ENCODE measurements around the gene HPSE. TPM values are rescaled to one million over a fixed set of nuclear protein-coding genes. Genes with fewer than 3 reads are reported as not detected.

HPSE gene
- 10 to 100 TPM; 12.8 to 15.3 TPM for total RNA-seq

GRCh38 chr4:83334425-83335241 lies at the start of gene HPSE:
Gene HPSE, minus strand, starts transcription at chr4:83334848. Its CDS starts 66 bp downstream, at chr4:83334782.
- ATAC-seq (replicated peaks in 1 of 2) (peak; percentile 89 to 92), DNase-seq (peak; percentile 74 to 75)
- Mint-ChIP-seq H3K27me3 (ENCODE audit: low read depth) (peaks cover 24% of the 10 kb centered on the region), H3K4me1 (ENCODE audit: low read depth) (peaks cover 29% of the 10 kb centered on the region), H3K36me3 (ENCODE audit: insufficient read depth in 2 of 2) (peaks cover 1 to 3% of the 10 kb centered on the region in 2 donors), H3K27ac (peak within 1 kb of the TSS; percentile 92), H3K4me3 (peak within 1 kb of the TSS; percentile 91 to 97), H3K9me3 (peaks cover 0 to 1% of the 10 kb centered on the region in 2 donors)

GRCh38 chr4:83382850-83383249 lies 48.2 kb upstream of the HPSE start:
- H3K27me3 Mint-ChIP-seq (ENCODE audit: low read depth): no peaks in the 10 kb centered on the region
- no peak for ATAC-seq (replicated peaks in 1 of 2)
- peaks cover 8 to 14% of the 10 kb centered on the region in 2 donors for H3K36me3 Mint-ChIP-seq (ENCODE audit: insufficient read depth in 2 of 2)
- H3K27ac Mint-ChIP-seq: no peak overlapping the region
- peaks cover 6% of the 10 kb centered on the region for H3K4me1 Mint-ChIP-seq (ENCODE audit: low read depth)
- H3K4me3 Mint-ChIP-seq: no peak overlapping the region
- peaks cover 11 to 12% of the 10 kb centered on the region in 2 donors for H3K9me3 Mint-ChIP-seq
- DNase-seq: peak; percentile 10 to 13

DNA sequence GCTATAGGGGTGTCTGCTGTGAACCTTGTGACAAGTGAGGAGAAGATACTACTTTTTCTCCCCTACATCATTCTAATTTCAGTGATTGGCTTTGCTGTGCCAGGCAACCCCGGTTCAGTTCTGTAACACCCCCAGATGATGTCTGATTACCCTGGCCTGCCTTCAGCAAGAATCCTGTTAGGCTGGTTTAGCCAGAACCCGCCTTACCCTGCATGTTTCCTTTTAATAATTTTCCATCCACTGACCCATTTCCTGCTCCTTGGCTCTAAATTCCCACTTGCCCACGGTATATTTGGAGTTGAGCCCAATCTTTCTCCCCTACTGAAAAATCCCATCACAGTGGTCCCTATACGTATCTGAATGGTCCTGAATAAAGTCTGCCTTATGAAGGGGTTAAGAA lies 46.5 kb upstream of the HPSE start:
- Mint-ChIP-seq H3K9me3 (peaks cover 13 to 17% of the 10 kb centered on the region in 2 donors), H3K4me3 (no peak overlapping the region), H3K27ac (no peak overlapping the region), H3K4me1 (ENCODE audit: low read depth) (peaks cover 6% of the 10 kb centered on the region), H3K36me3 (ENCODE audit: insufficient read depth in 2 of 2) (peaks cover 13 to 20% of the 10 kb centered on the region in 2 donors), H3K27me3 (ENCODE audit: low read depth) (no peaks in the 10 kb centered on the region)
- no peak for ATAC-seq (replicated peaks in 1 of 2)
- no peak for DNase-seq

DNA sequence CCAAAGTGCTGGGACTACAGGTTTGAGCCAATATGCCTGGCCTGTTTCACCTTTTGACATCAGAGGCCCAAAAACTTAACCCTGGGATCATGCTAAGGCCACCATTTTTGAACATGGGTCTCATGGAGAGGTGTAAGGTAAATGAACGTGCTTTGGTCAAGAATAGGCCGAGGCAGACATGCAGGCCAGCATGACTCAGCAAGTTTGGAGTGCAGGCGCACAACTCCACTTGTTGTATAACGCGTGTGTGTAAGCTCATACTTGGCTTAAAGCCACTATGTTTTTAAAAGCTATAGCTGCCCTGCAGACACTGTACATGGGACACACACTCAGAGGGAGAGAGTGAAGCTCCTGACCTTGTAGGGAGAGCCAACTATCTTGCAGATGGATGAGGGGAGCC lies 43.8 kb upstream of the HPSE start:
- H3K27ac Mint-ChIP-seq: no peak overlapping the region
- ATAC-seq (replicated peaks in 1 of 2) (no peak), DNase-seq (peak; percentile 13 to 18)
- no peak overlapping the region for H3K4me3 Mint-ChIP-seq
- H3K36me3 Mint-ChIP-seq (ENCODE audit: insufficient read depth in 2 of 2): peaks cover 17 to 21% of the 10 kb centered on the region in 2 donors
- H3K9me3 Mint-ChIP-seq: peaks cover 9 to 18% of the 10 kb centered on the region in 2 donors
- H3K4me1 Mint-ChIP-seq (ENCODE audit: low read depth): peaks cover 6% of the 10 kb centered on the region
- peaks cover 11% of the 10 kb centered on the region for H3K27me3 Mint-ChIP-seq (ENCODE audit: low read depth)

- DNase-seq: no peak
- Mint-ChIP-seq H3K9me3 (peaks cover 7 to 9% of the 10 kb centered on the region in 2 donors), H3K27ac (no peak overlapping the region), H3K4me1 (ENCODE audit: low read depth) (peaks cover 8% of the 10 kb centered on the region), H3K36me3 (ENCODE audit: insufficient read depth in 2 of 2) (peaks cover 9 to 10% of the 10 kb centered on the region in 2 donors), H3K4me3 (no peak overlapping the region), H3K27me3 (ENCODE audit: low read depth) (peaks cover 16% of the 10 kb centered on the region)
- no peak for ATAC-seq (replicated peaks in 1 of 2)
Measured at GRCh38 chr4:83372931-83373330, 38.3 kb upstream of the HPSE start.

DNA sequence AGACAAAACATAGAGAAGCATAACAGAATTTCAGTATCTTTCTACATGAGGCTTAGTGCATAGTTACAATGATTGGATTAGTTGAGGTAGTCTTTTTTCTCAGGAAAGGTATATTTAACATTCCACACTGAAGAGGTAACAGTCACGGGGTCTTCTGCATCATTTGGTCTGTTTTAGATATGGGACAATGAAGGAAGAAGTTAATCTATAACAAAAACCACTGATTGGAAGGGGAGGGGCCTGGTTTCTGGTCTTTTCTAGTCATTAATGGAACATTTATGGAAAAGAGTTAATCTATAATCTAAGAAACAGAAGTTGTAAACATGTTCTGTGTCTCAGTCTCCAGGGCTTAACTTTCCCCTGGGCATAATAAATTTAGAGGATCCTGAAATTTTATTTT lies 37.3 kb upstream of the HPSE start:
- Mint-ChIP-seq H3K27me3 (ENCODE audit: low read depth) (peaks cover 22% of the 10 kb centered on the region), H3K36me3 (ENCODE audit: insufficient read depth in 2 of 2) (peaks cover 3 to 6% of the 10 kb centered on the region in 2 donors), H3K4me1 (ENCODE audit: low read depth) (peaks cover 8% of the 10 kb centered on the region), H3K4me3 (no peak overlapping the region), H3K9me3 (peaks cover 4 to 7% of the 10 kb centered on the region in 2 donors), H3K27ac (no peak overlapping the region)
- no peak for DNase-seq
- no peak for ATAC-seq (replicated peaks in 1 of 2)

DNA sequence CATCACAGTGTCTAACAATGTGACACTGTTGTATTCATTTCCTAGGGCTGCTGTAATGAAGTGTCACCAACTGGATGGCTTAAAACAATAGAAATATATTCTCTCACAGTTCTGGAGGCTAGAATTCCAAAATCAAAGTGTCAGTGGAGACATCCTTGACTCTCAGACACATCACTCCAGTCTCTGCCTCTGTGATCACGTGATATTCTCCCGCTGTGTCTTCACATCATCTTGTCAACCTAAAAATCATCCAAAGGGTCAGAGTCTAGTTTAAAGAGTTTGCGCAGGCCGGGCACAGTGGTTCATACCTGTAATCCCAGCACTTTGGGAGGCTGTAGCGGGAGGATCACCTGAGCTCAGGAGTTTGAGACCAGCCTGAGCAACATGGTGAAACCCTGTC lies 36.6 kb upstream of the HPSE start:
- H3K27ac Mint-ChIP-seq: no peak overlapping the region
- peaks cover 2 to 4% of the 10 kb centered on the region in 2 donors for H3K36me3 Mint-ChIP-seq (ENCODE audit: insufficient read depth in 2 of 2)
- peaks cover 27% of the 10 kb centered on the region for H3K27me3 Mint-ChIP-seq (ENCODE audit: low read depth)
- H3K4me1 Mint-ChIP-seq (ENCODE audit: low read depth): peaks cover 13% of the 10 kb centered on the region
- ATAC-seq (replicated peaks in 1 of 2) (no peak), DNase-seq (no peak)
- H3K4me3 Mint-ChIP-seq: no peak overlapping the region
- peaks cover 3 to 5% of the 10 kb centered on the region in 2 donors for H3K9me3 Mint-ChIP-seq

DNA sequence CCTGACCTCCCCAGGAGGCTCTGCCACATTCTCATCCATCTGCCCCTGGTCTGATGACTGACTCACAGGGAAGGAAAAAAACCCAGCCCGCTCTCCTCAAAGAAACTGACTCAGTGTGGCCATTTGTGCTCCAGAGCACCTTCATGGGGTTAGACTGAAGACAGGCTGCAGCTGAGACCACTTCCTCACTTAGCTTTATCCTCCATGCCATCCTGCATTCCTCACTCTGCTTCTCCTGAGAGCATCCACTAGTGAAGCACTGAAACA lies 35.9 kb upstream of the HPSE start:
- Mint-ChIP-seq H3K4me1 (ENCODE audit: low read depth) (peaks cover 13% of the 10 kb centered on the region), H3K27ac (no peak overlapping the region), H3K36me3 (ENCODE audit: insufficient read depth in 2 of 2) (no peaks in the 10 kb centered on the region), H3K27me3 (ENCODE audit: low read depth) (peaks cover 28% of the 10 kb centered on the region), H3K9me3 (no peaks in the 10 kb centered on the region), H3K4me3 (no peak overlapping the region)
- DNase-seq (no peak), ATAC-seq (replicated peaks in 1 of 2) (peak in 1 of 2 donors; percentile 26)

- Mint-ChIP-seq H3K4me1 (ENCODE audit: low read depth) (peaks cover 13% of the 10 kb centered on the region), H3K4me3 (no peak overlapping the region), H3K27ac (no peak overlapping the region)
Measured at GRCh38 chr4:83369831-83370639, 35.4 kb upstream of the HPSE start.

DNA sequence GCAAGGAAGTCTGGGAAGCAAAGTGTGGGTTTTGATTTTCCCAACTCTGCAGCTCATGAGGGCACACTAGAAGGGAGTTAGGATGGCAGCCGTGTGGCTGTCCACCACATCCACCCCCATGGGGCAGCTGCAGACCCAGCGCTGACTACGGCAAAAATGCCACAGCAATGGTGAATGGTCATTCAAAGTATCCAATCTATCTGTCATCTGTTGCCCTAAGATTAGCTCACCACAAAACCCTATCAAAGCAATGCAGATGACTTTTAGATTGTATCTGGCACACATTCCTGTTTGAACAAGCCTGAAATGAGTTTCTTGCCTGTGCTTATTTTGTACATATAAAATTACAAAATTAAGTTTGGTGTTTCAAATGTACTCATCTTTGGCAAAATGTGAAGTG lies 29.7 kb upstream of the HPSE start:
- no peak for DNase-seq
- Mint-ChIP-seq H3K36me3 (ENCODE audit: insufficient read depth in 2 of 2) (no peaks in the 10 kb centered on the region), H3K9me3 (no peaks in the 10 kb centered on the region), H3K27me3 (ENCODE audit: low read depth) (peaks cover 19% of the 10 kb centered on the region), H3K27ac (no peak overlapping the region), H3K4me1 (ENCODE audit: low read depth) (peaks cover 6% of the 10 kb centered on the region), H3K4me3 (no peak overlapping the region)
- no peak for ATAC-seq (replicated peaks in 1 of 2)

More at GRCh38 chr4:83369831-83370639, 35.4 kb upstream of the HPSE start:
- DNase-seq (no peak), ATAC-seq (replicated peaks in 1 of 2) (peak in 1 of 2 donors; percentile 25)
- no peaks in the 10 kb centered on the region for H3K36me3 Mint-ChIP-seq (ENCODE audit: insufficient read depth in 2 of 2)
- peaks cover 28% of the 10 kb centered on the region for H3K27me3 Mint-ChIP-seq (ENCODE audit: low read depth)
- no peaks in the 10 kb centered on the region for H3K9me3 Mint-ChIP-seq

DNA sequence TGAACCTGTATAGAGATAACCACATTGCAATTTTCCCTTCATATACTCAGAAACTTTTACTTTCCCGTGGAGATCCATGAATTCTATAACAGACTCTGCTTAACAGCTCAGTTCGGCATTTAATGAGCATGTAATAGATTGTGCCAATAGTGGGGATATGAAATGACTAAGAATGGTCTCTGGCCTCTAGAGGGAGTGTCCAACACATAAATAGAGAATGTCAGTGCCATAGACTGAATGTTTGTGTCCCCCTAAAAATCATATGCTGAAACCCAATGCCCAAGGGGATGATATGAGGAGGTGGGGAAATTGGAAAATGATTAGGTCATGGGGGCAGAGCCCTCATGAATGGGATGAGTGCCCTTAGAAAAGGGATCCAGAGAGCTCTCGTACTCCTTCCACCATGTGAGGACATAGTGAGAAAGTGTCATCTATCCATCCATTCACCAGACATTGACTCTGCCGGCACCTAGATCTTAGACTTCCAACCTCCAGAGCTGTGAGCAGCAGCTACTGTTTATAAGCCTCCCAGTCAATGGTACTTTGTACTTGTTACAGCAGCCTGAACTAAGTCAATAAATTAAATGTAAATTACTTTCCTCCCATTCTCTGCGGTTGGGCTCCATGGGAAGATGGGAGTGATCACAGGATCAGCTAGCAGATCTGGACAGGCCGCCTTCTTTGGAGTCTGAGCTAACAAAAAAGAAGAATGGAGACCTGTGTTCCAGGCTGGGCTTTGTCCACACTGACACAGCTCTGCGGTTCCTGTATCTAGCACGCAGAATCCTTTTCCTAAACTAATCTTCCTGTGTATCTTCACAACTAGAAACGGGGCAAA lies 28.1 kb upstream of the HPSE start:
- Mint-ChIP-seq H3K27ac (no peak overlapping the region), H3K36me3 (ENCODE audit: insufficient read depth in 2 of 2) (no peaks in the 10 kb centered on the region), H3K4me3 (no peak overlapping the region), H3K4me1 (ENCODE audit: low read depth) (peaks cover 8% of the 10 kb centered on the region), H3K27me3 (ENCODE audit: low read depth) (peaks cover 17% of the 10 kb centered on the region), H3K9me3 (no peaks in the 10 kb centered on the region)
- no peak for ATAC-seq (replicated peaks in 1 of 2)
- DNase-seq: no peak

DNA sequence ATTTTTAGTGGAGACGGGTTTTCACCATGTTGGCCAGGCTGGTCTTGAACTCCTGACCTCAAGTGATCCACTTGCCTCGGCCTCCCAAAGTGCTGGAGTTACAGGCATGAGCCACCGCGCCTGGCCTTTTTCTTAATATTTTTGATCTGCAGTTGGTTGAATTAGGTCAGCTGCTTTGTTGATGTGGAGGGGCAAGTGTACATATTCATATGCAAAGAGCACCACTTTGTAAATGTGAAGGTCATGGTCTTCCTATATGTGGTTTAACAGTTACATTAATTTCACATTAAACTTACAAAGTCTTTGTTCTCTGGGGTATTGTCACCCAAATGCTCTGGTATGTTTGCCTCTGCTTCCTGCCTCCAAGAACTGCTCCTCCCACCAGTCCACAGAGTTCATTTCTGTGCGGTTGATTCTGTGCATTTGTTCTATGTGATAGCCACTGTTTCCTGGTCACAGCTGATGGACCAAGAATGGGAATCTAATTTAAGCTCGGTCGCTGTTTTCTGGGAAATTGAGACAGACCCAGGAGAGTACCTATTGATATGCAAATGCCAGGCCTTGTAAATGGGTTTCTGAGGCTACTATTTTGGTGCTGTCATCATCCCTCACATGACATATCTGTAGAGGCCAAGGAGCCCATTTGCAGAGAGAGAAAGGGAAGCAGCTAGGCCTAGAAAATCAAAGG lies 26.9 kb upstream of the HPSE start:
- Mint-ChIP-seq H3K4me1 (ENCODE audit: low read depth) (peaks cover 18% of the 10 kb centered on the region), H3K27me3 (ENCODE audit: low read depth) (peaks cover 11% of the 10 kb centered on the region), H3K36me3 (ENCODE audit: insufficient read depth in 2 of 2) (no peaks in the 10 kb centered on the region), H3K27ac (no peak overlapping the region), H3K9me3 (no peaks in the 10 kb centered on the region), H3K4me3 (no peak overlapping the region)
- no peak for ATAC-seq (replicated peaks in 1 of 2)
- no peak for DNase-seq
